ENCODE results near the gene SERPINA1.
"Not testable (repeated sequence)": the region's sequence is repeated elsewhere in the genome, so short reads cannot be mapped to it uniquely, and the experiment has no call there.

SERPINA1 gene

DNA sequence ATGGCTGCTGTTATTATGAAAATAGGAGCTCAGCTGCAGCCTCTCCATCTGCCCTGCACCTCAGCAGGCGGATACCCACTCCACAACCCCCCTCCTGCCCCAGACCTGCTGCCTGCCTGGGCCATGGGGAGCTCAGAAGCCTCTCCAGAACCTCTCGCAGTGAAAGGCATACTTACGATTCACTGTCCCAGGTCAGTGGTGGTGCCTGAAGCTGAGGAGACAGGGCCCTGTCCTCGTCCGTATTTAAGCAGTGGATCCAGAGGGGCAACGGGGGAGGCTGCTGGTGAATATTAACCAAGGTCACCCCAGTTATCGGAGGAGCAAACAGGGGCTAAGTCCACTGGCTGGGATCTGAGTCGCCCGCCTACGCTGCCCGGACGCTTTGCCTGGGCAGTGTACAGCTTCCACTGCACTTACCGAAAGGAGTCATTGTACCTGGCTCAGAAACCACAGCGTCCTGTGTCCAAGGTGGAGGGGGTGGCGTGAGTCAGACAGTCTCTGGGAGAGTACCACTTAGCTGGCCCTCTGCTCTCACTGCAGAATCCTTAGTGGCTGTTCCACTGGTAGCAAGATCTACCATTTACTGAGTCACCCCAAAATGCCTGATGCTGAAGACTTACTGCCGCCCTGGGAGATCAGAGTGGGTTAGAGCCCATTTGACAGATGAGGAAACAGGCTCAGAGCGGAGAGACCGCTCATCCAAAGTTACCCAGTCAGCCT is at the start of gene SERPINA1:
SERPINA1 (minus strand) TSS at position 219 of the 720 bp plus-strand sequence. CDS start 5,365 bp downstream, outside the sequence.
- DNase-seq: no peak

DNA sequence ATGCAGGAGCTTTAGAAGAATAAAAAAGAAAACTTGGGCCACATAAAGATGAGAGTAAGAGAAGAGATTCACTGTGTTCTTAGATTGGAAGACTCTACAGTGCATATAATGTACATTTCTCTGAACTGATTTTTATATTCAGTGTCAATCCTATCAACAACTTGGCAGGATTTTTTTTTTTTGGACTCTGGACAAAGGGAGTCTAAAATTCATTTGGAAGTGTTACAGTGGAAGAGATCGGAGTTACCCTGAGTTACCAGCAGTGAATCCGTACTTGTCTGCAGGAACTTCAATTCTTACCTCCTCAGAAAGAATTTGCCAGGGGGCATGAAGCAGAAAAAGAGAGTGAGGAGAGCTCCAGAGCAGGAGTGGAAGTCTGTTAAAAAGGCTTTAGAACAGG is 40.2 kb upstream of the SERPINA1 start:
- no peak for DNase-seq

DNA sequence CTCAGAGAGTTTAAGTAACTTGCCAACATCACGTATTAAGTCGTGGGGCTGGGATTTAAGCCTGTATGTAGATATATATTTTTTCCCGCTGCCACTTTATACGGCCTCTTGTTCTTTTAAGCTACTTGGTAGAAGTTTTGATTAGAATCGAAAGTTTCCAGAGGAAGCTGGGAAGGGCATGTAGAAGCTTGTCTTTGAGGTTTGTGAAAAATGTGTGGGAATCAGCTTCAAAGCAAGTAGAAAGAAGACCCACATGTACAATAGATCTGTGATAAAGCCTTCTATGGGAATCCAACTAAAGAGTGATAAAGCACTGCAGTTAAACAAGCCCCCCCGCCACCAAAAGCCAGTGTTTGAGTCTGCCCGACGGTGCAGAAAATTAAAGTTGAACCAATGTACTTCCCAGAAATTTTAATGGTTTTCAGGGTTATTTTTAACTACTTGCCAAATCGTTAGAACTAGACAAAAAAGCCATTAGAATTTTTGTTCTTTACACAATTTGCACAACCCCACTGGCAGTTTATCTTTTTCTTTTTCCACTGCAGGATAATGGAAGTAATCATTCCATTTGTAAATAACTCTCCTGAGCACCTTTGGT is 38.7 kb upstream of the SERPINA1 start:
- no peak for DNase-seq

DNA sequence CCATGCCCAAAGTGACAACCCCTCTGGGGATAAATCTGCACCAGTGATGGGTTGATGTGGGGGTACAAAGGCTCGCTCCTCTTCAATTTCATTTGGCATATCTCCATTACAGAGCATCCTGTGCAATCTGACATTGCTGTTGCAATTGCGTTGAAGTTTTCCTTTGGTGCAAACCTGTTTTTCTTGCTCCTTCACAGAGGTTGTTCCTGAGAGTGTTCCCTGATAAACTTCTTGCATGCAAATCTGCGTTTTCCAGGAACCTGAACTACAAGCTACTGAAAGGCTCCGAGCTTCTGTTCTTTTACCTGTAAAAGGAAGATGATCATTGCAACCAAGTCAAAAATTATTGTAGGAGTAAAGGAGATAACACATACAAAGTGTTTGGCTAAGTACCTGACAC is 38.1 kb upstream of the SERPINA1 start:
- no peak for DNase-seq

DNA sequence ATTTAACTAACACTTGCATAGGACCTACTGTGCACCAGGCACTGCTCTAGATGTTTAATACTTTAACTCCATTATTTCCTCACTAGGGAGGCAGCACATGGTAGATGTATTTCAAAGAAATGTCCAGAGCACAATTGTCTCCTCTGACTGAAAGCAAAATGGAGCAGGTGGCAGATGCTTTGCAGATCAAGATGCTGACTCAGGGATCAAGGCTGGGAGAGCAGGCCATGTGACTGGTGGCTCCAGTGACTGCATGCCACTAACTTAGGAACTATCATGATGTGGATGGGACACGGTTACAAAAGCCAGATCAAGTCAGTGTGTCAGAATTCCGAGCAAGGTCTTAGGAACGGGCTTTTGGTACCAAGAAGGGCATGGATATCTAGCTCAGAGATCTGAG is 36.0 kb upstream of the SERPINA1 start:
- DNase-seq: no peak

DNA sequence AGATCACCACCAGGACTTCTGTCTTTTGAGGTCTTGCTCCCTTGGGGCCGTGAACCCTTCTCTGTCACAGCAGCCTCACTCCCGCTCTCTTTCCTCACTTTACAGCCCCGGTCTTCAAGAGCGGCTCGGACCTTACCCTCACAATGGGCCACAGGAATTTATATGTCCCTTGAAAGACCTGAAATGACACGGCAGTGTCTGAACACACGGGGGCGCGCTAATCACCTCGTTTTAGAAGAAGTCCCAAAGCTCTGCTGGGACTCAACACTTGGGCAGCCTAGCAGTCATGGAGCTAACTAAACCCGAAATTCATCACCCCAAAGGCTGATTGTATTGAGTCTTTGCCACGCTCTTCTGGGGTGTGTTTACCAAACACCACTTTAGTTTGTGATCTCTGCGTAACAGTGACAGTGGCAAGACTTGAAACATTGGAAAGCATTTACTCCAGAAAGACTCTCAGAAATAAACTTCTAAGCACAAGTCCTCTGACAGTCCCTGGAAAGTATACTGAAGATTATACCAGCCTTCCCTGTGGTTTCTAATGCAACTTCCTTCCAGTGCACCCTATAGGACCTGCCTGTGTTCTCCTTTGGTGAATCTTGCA is 35.2 kb upstream of the SERPINA1 start:
- peak; percentile 17 for DNase-seq

DNA sequence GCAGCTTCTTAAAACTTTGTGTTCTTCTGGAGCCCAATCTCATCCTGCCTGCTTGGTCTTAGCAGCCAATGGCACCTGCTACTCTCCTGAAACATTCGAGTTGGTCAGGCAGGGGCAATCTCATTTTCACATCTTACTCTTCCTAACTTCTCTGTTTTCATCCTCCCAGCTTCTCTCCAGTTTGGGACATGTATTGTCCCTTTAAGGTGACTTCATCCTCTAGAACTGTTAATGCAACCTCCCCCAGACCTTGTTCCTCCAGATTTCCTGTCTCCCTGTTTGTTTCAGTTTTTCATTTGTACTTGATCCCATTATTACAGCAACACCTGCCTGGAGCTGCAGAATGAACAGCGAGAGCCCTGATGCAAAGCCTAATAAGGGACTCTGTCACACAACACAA is 32.9 kb upstream of the SERPINA1 start:
- no peak for DNase-seq

DNA sequence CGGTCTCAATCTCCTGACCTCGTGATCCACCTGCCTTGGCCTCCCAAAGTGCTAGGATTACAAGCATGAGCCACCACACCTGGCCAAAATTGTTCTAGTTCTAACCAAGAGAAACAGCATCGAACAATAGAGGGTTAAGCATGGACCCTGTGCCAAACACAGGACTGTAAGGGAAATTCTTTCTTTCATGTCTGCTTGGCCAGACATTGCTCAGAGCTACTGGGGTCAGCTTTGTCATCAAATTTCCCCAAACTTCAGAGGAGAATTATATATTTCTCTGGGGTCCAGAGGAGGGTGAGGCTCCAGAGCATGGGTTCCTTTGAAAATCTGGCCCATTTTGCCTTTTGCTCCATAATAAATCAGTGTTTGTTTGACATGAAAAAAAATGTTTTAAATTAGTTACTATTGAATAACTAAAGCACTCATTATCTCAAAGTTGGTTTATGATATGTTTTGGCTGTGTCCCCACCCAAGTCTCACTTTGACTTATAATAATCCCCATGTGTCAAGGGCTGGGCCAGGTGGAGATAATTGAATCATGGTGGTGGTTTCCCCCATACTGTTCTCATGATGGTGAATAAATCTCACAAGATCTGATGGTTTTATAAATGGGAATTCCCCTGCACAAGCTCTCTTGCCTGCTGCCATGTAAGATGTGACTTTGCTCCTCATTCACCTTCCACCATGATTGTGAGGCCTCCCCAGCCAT is 29.2 kb upstream of the SERPINA1 start:
- DNase-seq: not testable (repeated sequence)

DNA sequence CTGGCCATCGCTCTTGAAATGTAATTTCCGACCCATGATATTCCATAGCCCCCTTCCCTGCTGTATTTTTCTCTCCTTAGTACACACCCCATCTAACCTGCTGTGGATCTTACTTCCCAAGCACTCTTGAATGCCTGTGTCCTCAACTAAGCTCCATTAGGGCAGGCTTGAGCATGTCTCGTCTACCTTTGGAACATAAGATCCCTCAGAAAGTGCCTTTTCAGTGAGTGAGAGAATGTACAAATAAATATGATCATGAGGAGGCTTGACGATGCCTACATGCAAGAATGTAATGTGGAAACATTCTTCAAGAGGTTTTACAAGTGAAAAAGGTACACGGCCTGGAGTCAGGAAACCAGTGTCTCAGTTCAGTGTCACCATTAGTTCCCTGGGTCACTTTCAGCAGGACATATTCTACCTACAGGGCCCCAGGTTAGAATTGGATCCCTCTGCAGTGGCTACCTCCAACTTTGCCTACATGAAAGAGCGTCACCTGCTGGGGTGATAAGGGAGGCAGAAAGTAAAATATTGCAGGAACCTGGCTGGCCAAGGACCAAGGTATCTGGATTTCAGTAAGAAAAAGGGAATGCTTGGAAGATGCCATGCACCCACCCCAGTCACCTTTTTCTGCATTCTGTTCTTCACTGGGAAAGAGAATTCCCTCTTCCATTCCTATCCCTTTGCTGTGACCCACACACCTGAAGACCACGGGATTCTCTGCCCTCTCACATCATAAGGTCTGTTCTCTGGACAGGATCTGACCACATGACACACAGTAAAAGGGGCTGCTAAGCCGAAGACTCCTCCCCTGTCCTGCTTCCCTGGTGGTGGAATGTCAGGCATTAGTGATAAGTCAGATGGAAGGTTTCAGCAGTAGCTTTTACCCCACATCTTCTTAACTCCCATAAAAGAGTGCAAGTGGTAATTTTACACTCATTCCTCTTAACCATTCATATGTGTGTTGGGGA is 24.6 kb upstream of the SERPINA1 start:
- DNase-seq: no peak

DNA sequence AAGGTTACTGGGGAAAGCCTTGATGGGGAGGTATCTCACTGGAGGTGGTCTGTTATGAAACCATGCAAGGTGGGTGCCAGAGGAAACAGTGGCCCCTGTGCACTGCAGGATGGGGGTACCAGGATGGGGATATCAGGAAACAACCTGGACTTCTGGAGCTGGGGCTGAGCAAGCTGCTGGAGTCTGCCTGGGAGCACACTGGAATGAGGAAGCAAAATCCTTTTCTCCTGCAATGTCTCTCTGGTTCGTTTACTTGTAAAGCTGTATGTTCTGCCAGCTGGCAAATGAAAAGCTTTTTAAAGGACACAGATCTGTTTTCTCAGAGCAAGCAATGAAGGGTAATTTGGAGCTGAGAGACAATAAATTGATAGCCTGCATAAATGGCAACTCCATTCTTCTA is 23.2 kb upstream of the SERPINA1 start:
- DNase-seq: no peak

DNA sequence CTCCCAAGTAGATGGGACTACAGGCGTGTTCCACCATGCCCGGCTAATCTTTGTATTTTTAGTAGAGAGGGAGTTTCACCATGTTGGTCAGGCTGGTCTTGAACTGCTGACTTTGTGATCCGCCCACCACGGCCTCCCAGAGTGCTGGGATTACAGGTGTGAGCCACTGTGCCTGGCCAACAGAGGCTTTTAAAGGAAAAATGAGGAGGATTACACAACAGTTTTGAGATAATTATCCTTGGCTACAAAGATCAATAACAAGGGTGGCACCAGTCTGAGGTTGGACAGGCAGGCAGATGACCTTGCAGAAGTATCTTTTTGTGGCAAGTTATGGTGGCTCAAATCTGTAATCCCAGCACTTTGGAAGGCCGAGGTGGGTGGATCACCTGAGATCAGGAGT is 21.0 kb upstream of the SERPINA1 start:
- DNase-seq: not testable (repeated sequence)

DNA sequence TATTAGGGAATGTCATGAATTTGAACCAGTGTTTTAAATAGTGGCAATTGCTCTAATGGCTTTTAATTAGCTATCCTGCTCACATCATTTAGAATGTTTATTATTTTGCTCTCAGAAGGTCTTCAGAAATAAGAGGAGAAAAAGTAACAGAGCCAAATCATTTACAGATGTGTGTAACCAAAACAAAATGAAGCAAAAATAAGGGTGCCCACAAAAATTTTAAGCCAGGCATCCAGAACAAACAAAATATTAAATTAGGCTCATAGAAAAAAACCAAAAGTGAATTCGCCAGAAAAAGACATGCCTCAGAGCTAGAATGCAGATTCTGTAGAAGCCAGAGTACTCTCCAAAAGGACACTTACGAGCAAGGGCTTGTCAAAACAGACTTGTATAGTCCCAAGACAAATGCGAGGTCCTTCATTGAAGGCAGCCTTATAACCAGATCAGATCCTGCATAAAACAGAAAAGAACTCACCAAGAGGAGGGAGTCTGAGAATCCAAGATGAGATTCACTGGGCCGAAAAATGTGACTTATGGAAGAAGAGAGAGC is 20.2 kb upstream of the SERPINA1 start:
- DNase-seq: no peak

DNA sequence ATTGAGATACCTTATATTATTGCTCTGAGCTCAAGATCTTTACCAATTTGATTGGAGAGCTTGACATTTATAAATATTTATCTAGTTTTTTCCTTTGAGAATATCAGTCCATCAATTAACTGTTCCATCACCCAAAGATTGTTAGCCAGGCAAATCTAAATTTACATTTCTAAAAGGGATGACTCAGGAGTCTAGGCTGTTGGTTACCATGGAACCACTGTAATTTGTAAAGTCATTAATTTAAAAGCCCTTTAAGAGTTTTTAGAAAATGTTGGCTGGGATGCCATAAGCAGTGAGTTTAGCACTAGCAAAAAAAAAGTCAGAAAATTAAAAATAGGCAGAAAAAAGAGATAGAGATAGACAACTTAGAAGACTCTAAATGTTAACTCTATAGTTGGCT is 19.5 kb upstream of the SERPINA1 start:
- DNase-seq: no peak

DNA sequence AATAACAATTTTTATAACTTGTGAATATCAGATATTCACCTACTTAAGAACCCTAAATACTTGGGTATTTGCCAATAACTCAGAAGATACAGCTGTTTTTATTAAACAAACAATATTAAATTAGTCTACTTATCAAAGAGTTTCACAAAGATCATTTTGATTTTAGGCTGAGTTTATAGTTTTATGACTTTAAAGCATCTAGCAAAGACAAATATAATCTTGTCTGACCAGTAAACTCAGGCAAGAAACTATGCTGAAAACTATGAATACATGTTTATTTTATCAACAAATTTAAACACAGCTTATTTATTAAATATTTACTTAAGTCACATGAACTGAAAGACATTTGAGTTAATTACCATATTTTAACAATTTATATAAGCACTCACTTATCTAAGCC is 18.5 kb upstream of the SERPINA1 start:
- no peak for DNase-seq

DNA sequence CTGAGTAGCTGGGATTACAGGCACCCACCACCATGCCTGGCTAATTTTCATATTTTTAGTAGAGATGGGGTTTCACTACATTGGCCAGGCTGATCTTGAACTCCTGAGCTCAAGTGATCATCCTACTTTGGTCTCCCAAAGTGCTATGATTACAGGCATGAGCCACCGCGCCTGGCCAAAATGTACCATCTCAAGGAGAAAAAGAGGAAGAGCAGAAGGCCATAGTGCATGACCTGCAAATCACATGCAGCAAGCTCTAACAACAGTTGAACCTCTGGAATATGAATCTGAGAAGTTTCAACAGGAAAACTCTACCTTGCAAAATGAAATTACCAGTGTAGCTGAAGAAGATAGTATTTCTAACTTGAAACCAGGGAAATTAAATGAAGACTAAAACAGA is 17.1 kb upstream of the SERPINA1 start:
- no peak for DNase-seq

DNA sequence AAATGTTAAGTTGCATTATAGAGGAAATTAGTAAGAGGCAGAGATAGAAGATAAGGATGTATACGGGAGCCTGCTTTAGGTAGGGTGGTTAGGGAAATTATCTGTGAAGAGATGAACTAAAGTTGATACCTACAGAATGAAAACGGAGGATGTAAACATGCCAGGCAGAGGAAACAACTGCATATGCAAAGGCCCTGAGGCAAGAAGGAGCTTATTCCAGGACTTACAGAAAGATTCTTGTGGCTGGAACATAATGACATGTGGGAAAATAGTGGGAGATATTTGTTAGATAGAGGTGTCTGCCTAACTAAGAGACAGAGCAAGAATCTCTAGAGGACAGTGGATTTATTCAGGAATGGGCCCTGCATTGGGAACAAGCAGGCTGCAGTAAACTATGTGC is 16.2 kb upstream of the SERPINA1 start:
- no peak for DNase-seq

DNA sequence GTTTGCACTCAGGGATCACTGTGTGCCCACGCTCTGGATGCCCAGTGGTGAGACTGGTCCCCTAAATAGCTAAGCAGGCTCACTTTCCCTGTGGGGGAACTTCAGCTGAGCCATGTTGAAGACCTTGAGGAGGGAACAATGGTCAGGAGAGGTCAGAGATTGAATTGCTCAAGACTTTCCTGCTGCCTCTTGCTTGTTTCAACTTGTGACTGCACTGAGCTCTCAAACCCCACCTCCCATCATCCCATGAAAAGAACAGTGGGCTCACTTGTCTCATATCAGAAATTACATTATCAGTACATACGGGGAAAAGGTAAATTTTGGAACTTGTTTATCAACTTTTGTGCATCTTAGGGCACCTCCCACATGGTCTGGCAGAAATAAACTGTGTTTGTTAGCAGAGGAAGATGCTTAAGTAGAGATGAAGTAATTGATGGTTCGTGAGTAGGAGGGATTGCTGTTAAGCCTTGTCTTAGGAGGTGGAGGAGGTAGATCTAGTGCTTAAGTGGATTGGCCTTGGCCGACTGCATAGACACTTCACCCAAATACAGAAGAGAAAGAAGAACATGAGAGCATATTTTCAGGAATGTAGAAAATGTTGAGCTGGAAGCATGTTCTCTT is 15.0 kb upstream of the SERPINA1 start:
- no peak for DNase-seq

DNA sequence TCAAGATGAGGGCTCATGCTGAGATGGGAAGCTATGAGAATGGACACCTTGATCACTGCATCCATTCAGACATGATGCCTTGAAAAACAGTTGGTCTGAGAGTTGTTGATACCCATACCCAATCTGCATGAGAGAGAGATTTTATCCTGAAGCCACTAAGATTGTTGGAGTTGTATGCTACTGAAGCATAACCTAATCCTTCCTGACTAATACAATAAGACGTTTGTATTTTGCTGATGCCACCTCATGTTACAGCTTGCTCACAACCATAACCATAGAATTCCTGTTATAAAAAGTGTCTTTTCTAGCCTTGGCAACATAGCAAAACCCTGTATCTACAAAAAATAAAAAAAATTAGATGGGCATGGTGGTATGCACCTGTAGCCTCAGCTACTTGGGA is 12.7 kb upstream of the SERPINA1 start:
- no peak for DNase-seq

DNA sequence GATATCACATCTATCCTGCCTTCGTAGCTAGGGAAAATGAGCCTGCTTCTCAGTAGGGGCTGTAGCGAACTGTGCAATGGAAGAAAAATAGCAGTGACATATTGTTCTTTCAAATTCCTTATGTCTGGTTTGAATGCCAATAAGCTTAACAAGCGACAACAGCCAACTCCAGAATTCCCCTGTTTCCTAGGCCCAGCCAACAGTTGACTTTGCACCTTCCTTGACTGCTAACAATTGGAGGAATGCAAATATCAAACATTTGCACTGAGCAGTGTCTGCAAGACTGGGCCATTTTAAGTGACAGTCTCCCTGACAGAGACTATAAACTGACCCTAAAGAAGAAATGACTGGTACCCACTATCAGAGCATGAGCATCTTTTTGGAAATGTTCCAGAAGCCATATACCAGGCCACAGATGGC is 12.0 kb upstream of the SERPINA1 start:
- no peak for DNase-seq

DNA sequence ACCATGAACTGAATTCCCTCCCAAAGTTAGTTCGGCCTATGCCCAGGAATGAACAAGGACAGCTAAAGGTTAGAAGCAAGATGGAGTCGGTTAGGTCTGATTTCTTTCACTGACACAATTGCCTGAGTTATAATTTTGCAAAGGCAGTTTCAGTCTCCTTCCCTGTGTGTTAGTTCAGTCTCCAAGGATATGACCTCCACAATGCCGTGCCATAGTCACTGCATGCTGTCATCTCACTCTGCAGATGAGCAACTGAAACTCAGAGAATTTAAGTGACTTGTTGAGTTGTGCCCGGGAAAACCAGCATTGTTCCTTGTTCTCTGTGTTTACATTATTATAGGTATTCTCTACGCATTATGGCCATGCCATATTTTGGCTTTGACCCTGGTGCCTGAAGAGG is 10.1 kb upstream of the SERPINA1 start:
- no peak for DNase-seq

DNA sequence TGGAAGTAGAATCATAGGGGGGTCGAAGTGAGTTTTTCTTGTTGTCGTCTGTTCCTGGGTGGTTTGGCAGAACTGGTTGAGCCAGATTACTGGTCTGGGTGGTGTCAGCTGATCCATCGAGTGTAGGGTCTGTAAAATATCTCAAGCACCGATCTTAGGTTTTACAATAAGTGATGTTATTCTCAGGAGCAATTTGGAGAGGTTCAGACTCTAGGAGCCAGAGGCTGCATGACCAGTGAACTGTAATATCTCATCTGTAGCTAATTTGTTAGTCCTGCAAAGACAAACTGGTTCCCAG is 9.7 kb upstream of the SERPINA1 start:
- DNase-seq: no peak

All from NCI-H2227 treated with DMSO at 0.1 percent for 48 hours (cell line).